Caco-2 (cell line): Measurements from ENCODE around the gene PALM3. TPM values are rescaled to one million over a fixed set of nuclear protein-coding genes. Genes with fewer than 3 reads are reported as not detected.
"Not testable (repeated sequence)": the region's sequence is repeated elsewhere in the genome, so short reads cannot be mapped to it uniquely, and the experiment has no call there.

Source experiments
- BruUV-seq: library from RNA; stranded (reverse); fragments of 400-500 nt; replicated peaks from 2 replicates; lab custom pipeline; 2021; lab: Mats Ljungman, UMichigan
- CTCF ChIA-PET: fragments of 300-600 bp; sonication (Branson Sonifier 250); formaldehyde crosslinking; loops from one replicate; lab custom pipeline; 2022; ENCODE audit warnings: antibody characterized with exemption; lab: Charles Lee
- POLR2A ChIA-PET: fragments of 300-600 bp; sonication (Branson Sonifier 250); formaldehyde crosslinking; loops from one replicate; lab custom pipeline; 2022; ENCODE audit warnings: antibody characterized with exemption; lab: Charles Lee
- DNase-seq, 2 experiments: peaks; one replicate each; pipeline versions ENCODE4 v3.0.0 to v3.0.0-alpha.2; 2020 to 2022
- H3K27me3 ChIP-seq: replicated peaks from 2 replicates; pipeline ENCODE4 v1.6.0; 2011; ENCODE audit warnings: low read length; ENCODE audit not compliant: control insufficient read depth, insufficient read depth
- H3K36me3 ChIP-seq: 2 replicates; pipeline ENCODE4 v1.5.1; 2011; ENCODE audit warnings: low read length; ENCODE audit not compliant: control insufficient read depth, insufficient read depth
- H3K4me1 ChIP-seq: fragments of 250-450 bp; sonication (Bioruptor Pico); 2 replicates; pipeline ENCODE4 v1.5.1; 2020; ENCODE audit warnings: mild to moderate bottlenecking
- H3K4me3 ChIP-seq: 2 replicates; pipeline ENCODE4 v1.5.1; 2011; ENCODE audit warnings: low read depth, mild to moderate bottlenecking, control low read depth, low read length
- H3K9me3 ChIP-seq: fragments of 250-450 bp; sonication (Bioruptor Pico); 2 replicates; pipeline ENCODE4 v1.5.1; 2020; ENCODE audit warnings: mild to moderate bottlenecking, moderate library complexity
- H3K27ac Mint-ChIP-seq: one replicate; pipeline ENCODE4 v1.8.0; 2022; ENCODE audit warnings: mixed read lengths; ENCODE audit not compliant: unreplicated experiment
- H3K27me3 Mint-ChIP-seq: one replicate; pipeline ENCODE4 v1.8.0; 2022; ENCODE audit warnings: mixed read lengths; ENCODE audit not compliant: insufficient read depth, unreplicated experiment
- H3K36me3 Mint-ChIP-seq: one replicate; pipeline ENCODE4 v1.8.0; 2022; ENCODE audit warnings: mild to moderate bottlenecking, mixed read lengths; ENCODE audit not compliant: insufficient read depth, unreplicated experiment
- H3K4me1 Mint-ChIP-seq: one replicate; pipeline ENCODE4 v1.8.0; 2022; ENCODE audit warnings: low read depth, mixed read lengths; ENCODE audit not compliant: unreplicated experiment
- H3K4me3 Mint-ChIP-seq: one replicate; pipeline ENCODE4 v1.8.0; 2022; ENCODE audit warnings: mild to moderate bottlenecking, moderate library complexity, mixed read lengths; ENCODE audit not compliant: unreplicated experiment
- H3K9me3 Mint-ChIP-seq: one replicate; pipeline ENCODE4 v1.8.0; 2022; ENCODE audit warnings: mixed read lengths; ENCODE audit not compliant: unreplicated experiment
- CTCF ChIP-seq, 2 experiments: fragments of 200-600 bp in 1 of 2; IDR thresholded peaks; 1 replicate in 1 of 2; 2 replicates in 1 of 2; pipeline versions ENCODE4 v1.5.1 to v1.8.0; 2011 to 2022; ENCODE audit warnings: antibody characterized with exemption in 1 of 2, control low read depth in 1 of 2, inconsistent platforms in 1 of 2, low read depth in 1 of 2, low read length in 1 of 2, mild to moderate bottlenecking in 1 of 2, moderate library complexity in 1 of 2; ENCODE audit not compliant: insufficient read depth in 1 of 2, severe bottlenecking in 1 of 2, unreplicated experiment in 1 of 2
- intact Hi-C: fragments of 100-400 bp; cut with micrococcal nuclease; formaldehyde crosslinking; loops from one replicate; pipeline ENCODE4 v1.10.0; 2022; ENCODE audit not compliant: unreplicated experiment
- total RNA-seq: library from RNA; stranded (reverse); gene quantifications from 2 replicates; pipeline ENCODE4 v1.2.3, GENCODE V29; 2022

Gene PALM3
- total RNA-seq, 1 experiment from 2014 or later: 25.9 TPM

GRCh38 chr19:14023404-14024235, 38.3 kb downstream of the PALM3 start:
- H3K4me1 Mint-ChIP-seq: peaks cover 6% of the 10 kb centered on the region
- ChIA-PET CTCF (interaction anchor here (0.7 kb wide), 1 partner anchor 35 kb away, joined by 4 read pairs; no protein-coding TSS in a partner anchor), POLR2A (no interaction called here)
- peak; percentile 55 to 64 for TF ChIP-seq CTCF (IDR thresholded peaks at IDR 0.05; ENCODE audit: insufficient read depth in 1 of 2, low read depth in 1 of 2, low read length in 1 of 2, severe bottlenecking in 1 of 2, unreplicated experiment in 1 of 2)
- H3K4me3 Mint-ChIP-seq: no peak overlapping the region
- H3K9me3 Mint-ChIP-seq: no peaks in the 10 kb centered on the region
- H3K36me3 Mint-ChIP-seq: no peaks in the 10 kb centered on the region
- DNase-seq: peak; percentile 65 to 68
- Histone ChIP-seq H3K27me3 (no peaks in the 10 kb centered on the region), H3K4me1 (no peaks in the 10 kb centered on the region), H3K4me3 (no peak overlapping the region), H3K36me3 (no peaks in the 10 kb centered on the region), H3K9me3 (no peaks in the 10 kb centered on the region)
- peak overlapping the region; percentile 80 for H3K27ac Mint-ChIP-seq
- intact Hi-C loops: no loop called here
- H3K27me3 Mint-ChIP-seq: no peaks in the 10 kb centered on the region
- BruUV-seq: no TSS peak

- Histone ChIP-seq H3K4me3 (no peak overlapping the region), H3K27me3 (no peaks in the 10 kb centered on the region), H3K9me3 (no peaks in the 10 kb centered on the region), H3K36me3 (no peaks in the 10 kb centered on the region), H3K4me1 (no peaks in the 10 kb centered on the region)
- no peak for TF ChIP-seq CTCF (IDR thresholded peaks at IDR 0.05; ENCODE audit: insufficient read depth in 1 of 2, low read depth in 1 of 2, low read length in 1 of 2, severe bottlenecking in 1 of 2, unreplicated experiment in 1 of 2)
- no peak for DNase-seq
- Mint-ChIP-seq H3K9me3 (no peaks in the 10 kb centered on the region), H3K27me3 (no peaks in the 10 kb centered on the region), H3K4me3 (no peak overlapping the region), H3K36me3 (peaks cover 5% of the 10 kb centered on the region), H3K27ac (no peak overlapping the region), H3K4me1 (peaks cover 12% of the 10 kb centered on the region)
- POLR2A ChIA-PET: no interaction called here
- CTCF ChIA-PET: interaction anchor here (1.5 kb wide), 1 partner anchor 9 kb away, joined by 6 read pairs; the partner anchor contains the start of gene IL27RA
- BruUV-seq: no TSS peak
- intact Hi-C loops: no loop called here
Observed at GRCh38 chr19:14022469-14022868, 39.4 kb downstream of the PALM3 start.

- Histone ChIP-seq H3K4me3 (no peak overlapping the region), H3K27me3 (no peaks in the 10 kb centered on the region), H3K36me3 (no peaks in the 10 kb centered on the region), H3K9me3 (no peaks in the 10 kb centered on the region), H3K4me1 (no peaks in the 10 kb centered on the region)
- peaks cover 13% of the 10 kb centered on the region for H3K4me1 Mint-ChIP-seq
- no peak for TF ChIP-seq CTCF (IDR thresholded peaks at IDR 0.05; ENCODE audit: insufficient read depth in 1 of 2, low read depth in 1 of 2, low read length in 1 of 2, severe bottlenecking in 1 of 2, unreplicated experiment in 1 of 2)
- no peak for DNase-seq
- POLR2A ChIA-PET: no interaction called here
- no peak overlapping the region for H3K27ac Mint-ChIP-seq
- H3K9me3 Mint-ChIP-seq: no peaks in the 10 kb centered on the region
- no peak overlapping the region for H3K4me3 Mint-ChIP-seq
- CTCF ChIA-PET: interaction anchor here (1.5 kb wide), 1 partner anchor 10 kb away, joined by 6 read pairs; the partner anchor contains the start of gene IL27RA
- BruUV-seq: no TSS peak
- no peaks in the 10 kb centered on the region for H3K27me3 Mint-ChIP-seq
- intact Hi-C loops: no loop called here
- H3K36me3 Mint-ChIP-seq: peaks cover 5% of the 10 kb centered on the region
Observed at GRCh38 chr19:14021474-14021873, 40.4 kb downstream of the PALM3 start.

DNA sequence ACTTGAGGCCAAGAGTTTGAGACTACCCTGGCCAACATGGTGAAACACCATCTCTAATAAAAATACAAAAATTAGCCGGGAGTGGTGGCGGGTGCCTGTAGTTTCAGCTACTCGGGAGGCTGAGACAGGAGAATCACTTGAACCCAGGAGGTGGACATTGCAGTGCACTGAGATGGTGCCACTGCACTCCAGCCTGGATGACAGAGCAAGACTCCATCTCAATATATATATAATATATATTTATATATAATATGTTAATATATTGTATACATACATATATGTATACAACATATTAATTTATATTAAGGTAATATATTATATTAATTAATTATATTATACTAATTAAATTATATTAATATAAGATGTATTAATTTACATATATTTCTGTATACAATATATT, 42.1 kb downstream of the PALM3 start:
- H3K36me3 Mint-ChIP-seq, POLR2A ChIA-PET, H3K27me3 Mint-ChIP-seq, H3K27ac Mint-ChIP-seq, H3K9me3 Mint-ChIP-seq, H3K9me3 ChIP-seq, H3K36me3 ChIP-seq, H3K4me3 ChIP-seq, H3K4me3 Mint-ChIP-seq, intact Hi-C loops, DNase-seq, H3K4me1 ChIP-seq, H3K27me3 ChIP-seq, BruUV-seq: not testable (repeated sequence)
- peaks cover 13% of the 10 kb centered on the region for H3K4me1 Mint-ChIP-seq
- CTCF ChIA-PET: interaction anchor here (0.7 kb wide), 1 partner anchor 25 kb away, joined by 3 read pairs; no protein-coding TSS in a partner anchor
